Kidney (tissue), 14 donors: Measurements from ENCODE around the gene RIMBP2. TPM values are rescaled to one million over a fixed set of nuclear protein-coding genes. Genes with fewer than 3 reads are reported as not detected.

Experiments used
- DNase-seq, 5 donors: peaks; one replicate each; pipeline ENCODE4 v3.0.0-alpha.2; 2013 to 2020
- FAIRE-seq: peaks from 2 replicates; lab custom pipeline; 2012; peaks lifted over from hg19 to GRCh38; lab: Jason Lieb, UNC
- H3K27ac ChIP-seq, 2 donors: one replicate each; pipeline ENCODE4 v1.7.0; 2013; ENCODE audit warnings: low read depth in 2 of 2, low read length in 2 of 2, inconsistent platforms in 1 of 2
- H3K27me3 ChIP-seq: one replicate; pipeline ENCODE4 v1.7.1; 2013; ENCODE audit warnings: low read length, inconsistent platforms; ENCODE audit not compliant: control insufficient read depth, insufficient read depth
- H3K36me3 ChIP-seq, 3 donors: one replicate each; pipeline versions ENCODE4 v1.7.0 to v1.7.1; 2013; ENCODE audit warnings: low read length in 3 of 3, control low read depth in 1 of 3, inconsistent platforms in 1 of 3; ENCODE audit not compliant: insufficient read depth in 3 of 3, control insufficient read depth in 2 of 3
- H3K4me1 ChIP-seq, 3 donors: one replicate each; pipeline versions ENCODE4 v1.7.0 to v1.7.1; 2013; ENCODE audit warnings: low read length in 3 of 3, inconsistent platforms in 1 of 3, low read depth in 1 of 3; ENCODE audit not compliant: control insufficient read depth in 2 of 3, insufficient read depth in 2 of 3
- H3K4me3 ChIP-seq, 3 donors: one replicate each; pipeline versions ENCODE4 v1.7.0 to v1.8.1; 2013; ENCODE audit warnings: low read length in 3 of 3, control low read depth in 1 of 3, inconsistent platforms in 1 of 3
- H3K9ac ChIP-seq, 3 donors: one replicate each; pipeline versions ENCODE4 v1.7.0 to v1.7.1; 2013; ENCODE audit warnings: low read length in 3 of 3, control low read depth in 1 of 3, inconsistent platforms in 1 of 3
- H3K9me3 ChIP-seq, 3 donors: one replicate each; pipeline versions ENCODE4 v1.7.0 to v1.7.1; 2013; ENCODE audit warnings: low read length in 3 of 3, control low read depth in 1 of 3, inconsistent platforms in 1 of 3; ENCODE audit not compliant: control insufficient read depth in 2 of 3, insufficient read depth in 1 of 3
- CTCF ChIP-seq: IDR thresholded peaks from 3 replicates; pipeline ENCODE4 v1.5.1; 2012; ENCODE audit warnings: mild to moderate bottlenecking, moderate library complexity, borderline replicate concordance; ENCODE audit not compliant: insufficient read depth; ENCODE audit errors: extremely low read depth
- intact Hi-C: fragments of 100-400 bp; cut with DNase I; formaldehyde crosslinking; loops from one replicate; pipeline ENCODE4 v1.11.1; 2022
- polyA plus RNA-seq: library from polyadenylated mRNA; stranded (reverse); fragments of 350-450 nt; fragmentation: Illumina TruSeq; extraction: RNeasy Lipid Tissue Mini Kit (QIAGEN cat#74804); gene quantifications from one replicate; pipeline ENCODE4 v1.2.3, GENCODE V29; 2014; ENCODE audit warnings: low read depth, low replicate concordance; ENCODE audit not compliant: insufficient read depth
- total RNA-seq: library from RNA; stranded (reverse); fragmentation: NEBNext Ultra II Directional; extraction: Animal tissue kit (Norgen Biotek cat#: 25700); gene quantifications from one replicate; pipeline ENCODE4 v1.2.1, GENCODE V29; 2021
- donor health status: control.
- donor health status: control.
- donor health status: control.
- donor health status: control.
- donor health status: control.
- donor health status: DM: yes; HTN: yes; CAD: no.
- donor health status: Normal renal cell carcinoma (clear cell type).

Gene RIMBP2
- total and polyA plus RNA-seq, 2 donors from 2014 or later: 2.8 to 51.7 TPM

- intact Hi-C loops: no loop called here
- Histone ChIP-seq H3K36me3 (no peaks in the 10 kb centered on the region), H3K27ac (no peak overlapping the region), H3K4me1 (no peaks in the 10 kb centered on the region), H3K9me3 (no peaks in the 10 kb centered on the region), H3K27me3 (no peaks in the 10 kb centered on the region), H3K9ac (no peak overlapping the region), H3K4me3 (no peak overlapping the region)
- FAIRE-seq (no peak), DNase-seq (no peak)
- no peak for TF ChIP-seq CTCF
Observed at GRCh38 chr12:130509454-130509853, 206.6 kb downstream of the RIMBP2 start.

- H3K9ac ChIP-seq: no peak overlapping the region
- no peak overlapping the region for H3K4me3 ChIP-seq
- FAIRE-seq (no peak), DNase-seq (no peak)
- H3K27ac ChIP-seq: no peak overlapping the region
- intact Hi-C loops: no loop called here
- no peaks in the 10 kb centered on the region for H3K36me3 ChIP-seq
- no peaks in the 10 kb centered on the region for H3K9me3 ChIP-seq
- no peak for TF ChIP-seq CTCF
- H3K27me3 ChIP-seq: no peaks in the 10 kb centered on the region
- no peaks in the 10 kb centered on the region for H3K4me1 ChIP-seq
Observed at GRCh38 chr12:130508847-130509246, 207.3 kb downstream of the RIMBP2 start.

- Histone ChIP-seq H3K36me3 (no peaks in the 10 kb centered on the region), H3K4me3 (no peak overlapping the region), H3K27me3 (no peaks in the 10 kb centered on the region), H3K4me1 (no peaks in the 10 kb centered on the region), H3K9ac (no peak overlapping the region), H3K9me3 (no peaks in the 10 kb centered on the region), H3K27ac (no peak overlapping the region)
- TF ChIP-seq CTCF: no peak
- FAIRE-seq: no peak
- DNase-seq: no peak
- intact Hi-C loops: no loop called here
Observed at GRCh38 chr12:130508318-130508717, 207.8 kb downstream of the RIMBP2 start.

- no peak for DNase-seq
- no peak overlapping the region for H3K4me3 ChIP-seq
- FAIRE-seq: no peak
- TF ChIP-seq CTCF: no peak
- H3K9ac ChIP-seq: no peak overlapping the region
- no peaks in the 10 kb centered on the region for H3K36me3 ChIP-seq
- no peaks in the 10 kb centered on the region for H3K9me3 ChIP-seq
- H3K27me3 ChIP-seq: no peaks in the 10 kb centered on the region
- intact Hi-C loops: no loop called here
- H3K4me1 ChIP-seq: no peaks in the 10 kb centered on the region
- H3K27ac ChIP-seq: no peak overlapping the region
Observed at GRCh38 chr12:130506844-130507243, 209.3 kb downstream of the RIMBP2 start.
